K562 (cell line): ENCODE results near the gene WFDC2. TPM values are rescaled to one million over a fixed set of nuclear protein-coding genes. Genes with fewer than 3 reads are reported as not detected.

ENCODE experiments used
- ARNT ChIP-seq, 2 experiments: fragments of 450-650 bp; IDR thresholded peaks; 2 replicates each; pipeline ENCODE4 v1.6.1; 2016; ENCODE audit warnings: mild to moderate bottlenecking in 1 of 2
- BMI1 ChIP-seq: fragments of 150-350 bp; IDR thresholded peaks from 2 replicates; pipeline ENCODE4 v1.6.1; 2014; ENCODE audit warnings: low read length
- CEBPG ChIP-seq, 3 experiments: fragments of 200-800 bp in 1 of 3; sonication (Bioruptor generic) in 1 of 3; sonication (generic) in 1 of 3; formaldehyde crosslinking in 1 of 3; IDR thresholded peaks in 2 of 3; conservative IDR thresholded peaks in 1 of 3; 2 replicates each; pipeline versions ENCODE4 v1.6.1 to v1.8.0; 2016 to 2022; ENCODE audit warnings: missing compliant biosample characterization in 2 of 3, missing genetic modification characterization in 2 of 3, mild to moderate bottlenecking in 1 of 3, missing genetic modification reagents in 1 of 3
- CREM ChIP-seq: IDR thresholded peaks from 2 replicates; pipeline ENCODE4 v1.6.1; 2014; ENCODE audit warnings: antibody characterized with exemption, low read depth
- EGR1 ChIP-seq: fragments of 450-650 bp; conservative IDR thresholded peaks from 2 replicates; pipeline ENCODE4 v1.6.1; 2017; ENCODE audit warnings: mild to moderate bottlenecking
- GTF2A2 ChIP-seq: IDR thresholded peaks from 2 replicates; pipeline ENCODE4 v1.6.1; 2016; ENCODE audit warnings: mild to moderate bottlenecking, missing genetic modification characterization, missing compliant biosample characterization
- HDAC2 ChIP-seq: fragments of 450-650 bp; IDR thresholded peaks from 2 replicates; pipeline ENCODE4 v1.6.1; 2016; ENCODE audit warnings: mild to moderate bottlenecking
- IRF2 ChIP-seq: sonication (generic); formaldehyde crosslinking; IDR thresholded peaks from 2 replicates; pipeline ENCODE4 v1.8.1; 2022; ENCODE audit warnings: mild to moderate bottlenecking, missing genetic modification reagents
- MAZ ChIP-seq, 2 experiments: fragments of 450-650 bp in 1 of 2; sonication (generic) in 1 of 2; formaldehyde crosslinking; IDR thresholded peaks in 1 of 2; conservative IDR thresholded peaks in 1 of 2; 2 replicates each; pipeline versions ENCODE4 v1.4.0 to v1.5.0; 2020; ENCODE audit warnings: mild to moderate bottlenecking in 1 of 2, missing genetic modification reagents in 1 of 2
- MECOM ChIP-seq: fragments of 250-450 bp; sonication (Bioruptor Pico); IDR thresholded peaks from 2 replicates; pipeline ENCODE4 v1.8.0; 2022; ENCODE audit warnings: inconsistent platforms
- PKNOX1 ChIP-seq: fragments of 450-650 bp; IDR thresholded peaks from 2 replicates; pipeline ENCODE4 v1.6.1; 2016
- RFX5 ChIP-seq: IDR thresholded peaks from 2 replicates; pipeline ENCODE4 v1.6.1; 2011; ENCODE audit warnings: low read depth, mild to moderate bottlenecking, improper control_type of control experiment, low read length
- SMAD1 ChIP-seq: fragments of 150-350 bp; IDR thresholded peaks from 2 replicates; pipeline ENCODE4 v1.6.1; 2014; ENCODE audit warnings: low read length, low read depth; ENCODE audit not compliant: partially characterized antibody
- TARDBP ChIP-seq: fragments of 450-650 bp; IDR thresholded peaks from 2 replicates; pipeline ENCODE4 v1.6.1; 2016
- YY1 ChIP-seq, 3 experiments: IDR thresholded peaks; 2 replicates each; pipeline ENCODE4 v1.6.1; 2011; ENCODE audit warnings: low read length in 2 of 3, mild to moderate bottlenecking in 2 of 3, moderate library complexity in 2 of 3, borderline replicate concordance in 1 of 3, control low read depth in 1 of 3, low read depth in 1 of 3; ENCODE audit not compliant: insufficient read depth in 3 of 3, insufficient replicate concordance in 2 of 3, control insufficient read depth in 1 of 3, insufficient read length in 1 of 3; ENCODE audit errors: extremely low read depth in 1 of 3
- ZNF197 ChIP-seq: fragments of 200-800 bp; sonication (Bioruptor generic); IDR thresholded peaks from 2 replicates; pipeline ENCODE4 v1.6.1; 2016; ENCODE audit warnings: low read depth, missing genetic modification characterization, missing compliant biosample characterization
- ZSCAN29 ChIP-seq: fragments of 450-650 bp; IDR thresholded peaks from 2 replicates; pipeline ENCODE4 v1.6.1; 2017
- polyA plus RNA-seq, 8 experiments: library from polyadenylated mRNA; depleted of rRNA in 4 of 8; stranded (reverse) in 5 of 8; unstranded in 3 of 8; fragments of >200 nt; fragmentation: Nextera tagmentation in 2 of 8; fragmentation: Illumina TruSeq in 1 of 8; extraction: Ambion mirVana in 2 of 8; extraction: Trizol in 1 of 8; gene quantifications; 2 replicates each; pipeline versions ENCODE4 v1.2.1 to v1.2.3, GENCODE V29; 2011 to 2014; ENCODE audit warnings: inconsistent platforms in 1 of 8, missing spikeins in 1 of 8
- total RNA-seq, 7 experiments: library from RNA; depleted of rRNA in 6 of 7; stranded (reverse); fragments of >200 nt in 6 of 7; fragmentation: Illumina TruSeq in 2 of 7; extraction: Trizol in 2 of 7; gene quantifications; 2 replicates each; pipeline versions ENCODE4 v1.2.1 to v1.2.3, GENCODE V29; 2011 to 2021; ENCODE audit warnings: low replicate concordance in 1 of 7
- TF ChIP-seq, protein P1 (sequence below): sonication (generic); formaldehyde crosslinking; IDR thresholded peaks from 2 replicates; pipeline ENCODE4 v1.8.0; 2022; ENCODE audit warnings: mild to moderate bottlenecking, missing genetic modification reagents
- TF ChIP-seq, protein P2 (sequence below), 2 experiments: IDR thresholded peaks; 2 replicates each; pipeline ENCODE4 v1.6.1; 2012; ENCODE audit warnings: improper control_type of control experiment in 2 of 2, low read depth in 2 of 2, low read length in 2 of 2, borderline replicate concordance in 1 of 2

WFDC2 gene
- total and polyA plus RNA-seq, 9 of the 15 experiments (the other 6 are each of a cell fraction or from before 2014, with no cell fraction given) = not detected

DNA sequence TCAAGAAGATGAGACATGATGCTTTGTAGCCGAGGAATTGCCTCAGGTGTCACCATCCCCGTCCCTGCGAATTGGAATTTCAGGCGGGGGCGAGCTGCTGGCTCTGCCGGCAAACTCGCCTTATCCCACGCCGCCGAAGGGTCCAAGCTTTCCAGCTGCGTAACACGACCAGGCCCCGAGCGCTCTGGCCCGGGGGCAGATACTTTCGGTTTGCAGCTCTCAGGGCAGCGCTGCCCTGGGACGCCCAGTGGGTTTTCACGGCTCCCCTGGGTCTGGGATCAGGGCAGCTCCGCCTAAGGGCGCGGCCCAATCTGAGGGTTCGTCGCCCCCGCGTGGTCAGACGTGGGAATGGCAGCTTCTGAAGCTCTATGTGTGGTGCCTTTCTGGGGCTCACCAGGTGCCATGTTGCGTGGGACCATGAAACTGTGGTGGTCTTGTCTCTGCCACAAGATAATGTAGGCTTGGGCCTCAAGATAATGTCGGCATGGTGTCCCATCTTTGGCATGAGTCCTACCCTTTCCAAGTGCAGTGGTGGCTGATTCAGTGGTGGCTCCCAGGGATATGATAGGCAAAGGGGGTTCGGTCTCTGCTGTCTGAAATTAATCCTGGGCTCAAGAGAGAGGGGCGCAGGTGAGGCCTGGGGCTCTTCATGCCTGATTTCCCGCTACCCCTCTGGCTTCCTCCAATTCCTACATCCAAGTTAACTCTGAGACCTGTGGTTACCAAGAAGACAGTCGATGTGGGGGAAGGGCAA is 32.6 kb upstream of the WFDC2 start (continued):
- TF ChIP-seq MECOM (CRISPR knock-in tag) (no peak), IRF2 (no peak), RFX5 (no peak), HDAC2 (no peak), ZSCAN29 (no peak), GTF2A2 (no peak), ZNF197 (no peak), TARDBP (peak; percentile 58; the same call in 1 of the 2 replicates), MAZ (CRISPR knock-in tag; conservative IDR thresholded peaks at IDR 0.05 in 1 of 2, IDR thresholded peaks at IDR 0.05 in 1 of 2) (peak in 1 of 2 experiments; percentile 71; a peak in 2 of 4 replicates), BMI1 (no peak), EGR1 (peak; percentile 48; the same call in 1 of the 2 replicates), SMAD1 (no peak), PKNOX1 (peak; percentile 7; the same call in 1 of the 2 replicates), CREM (0 out of 2 replicates have a peak, but pooled peaks have one; percentile 24), CEBPG (CRISPR knock-in tag; IDR thresholded peaks at IDR 0.05) (no peak), CEBPG (tag; conservative IDR thresholded peaks at IDR 0.05 in 1 of 2, IDR thresholded peaks at IDR 0.05 in 1 of 2) (no peak), ARNT (IDR thresholded peaks at IDR 0.05) (no peak), YY1 (IDR thresholded peaks at IDR 0.05; ENCODE audit: borderline replicate concordance in 1 of 3, control insufficient read depth in 1 of 3, extremely low read depth in 1 of 3, insufficient read depth in 3 of 3, insufficient read length in 1 of 3, insufficient replicate concordance in 2 of 3, low read depth in 1 of 3, low read length in 2 of 3) (peak in 1 of 3 experiments; percentile 59)
- TF ChIP-seq, protein P1, sequence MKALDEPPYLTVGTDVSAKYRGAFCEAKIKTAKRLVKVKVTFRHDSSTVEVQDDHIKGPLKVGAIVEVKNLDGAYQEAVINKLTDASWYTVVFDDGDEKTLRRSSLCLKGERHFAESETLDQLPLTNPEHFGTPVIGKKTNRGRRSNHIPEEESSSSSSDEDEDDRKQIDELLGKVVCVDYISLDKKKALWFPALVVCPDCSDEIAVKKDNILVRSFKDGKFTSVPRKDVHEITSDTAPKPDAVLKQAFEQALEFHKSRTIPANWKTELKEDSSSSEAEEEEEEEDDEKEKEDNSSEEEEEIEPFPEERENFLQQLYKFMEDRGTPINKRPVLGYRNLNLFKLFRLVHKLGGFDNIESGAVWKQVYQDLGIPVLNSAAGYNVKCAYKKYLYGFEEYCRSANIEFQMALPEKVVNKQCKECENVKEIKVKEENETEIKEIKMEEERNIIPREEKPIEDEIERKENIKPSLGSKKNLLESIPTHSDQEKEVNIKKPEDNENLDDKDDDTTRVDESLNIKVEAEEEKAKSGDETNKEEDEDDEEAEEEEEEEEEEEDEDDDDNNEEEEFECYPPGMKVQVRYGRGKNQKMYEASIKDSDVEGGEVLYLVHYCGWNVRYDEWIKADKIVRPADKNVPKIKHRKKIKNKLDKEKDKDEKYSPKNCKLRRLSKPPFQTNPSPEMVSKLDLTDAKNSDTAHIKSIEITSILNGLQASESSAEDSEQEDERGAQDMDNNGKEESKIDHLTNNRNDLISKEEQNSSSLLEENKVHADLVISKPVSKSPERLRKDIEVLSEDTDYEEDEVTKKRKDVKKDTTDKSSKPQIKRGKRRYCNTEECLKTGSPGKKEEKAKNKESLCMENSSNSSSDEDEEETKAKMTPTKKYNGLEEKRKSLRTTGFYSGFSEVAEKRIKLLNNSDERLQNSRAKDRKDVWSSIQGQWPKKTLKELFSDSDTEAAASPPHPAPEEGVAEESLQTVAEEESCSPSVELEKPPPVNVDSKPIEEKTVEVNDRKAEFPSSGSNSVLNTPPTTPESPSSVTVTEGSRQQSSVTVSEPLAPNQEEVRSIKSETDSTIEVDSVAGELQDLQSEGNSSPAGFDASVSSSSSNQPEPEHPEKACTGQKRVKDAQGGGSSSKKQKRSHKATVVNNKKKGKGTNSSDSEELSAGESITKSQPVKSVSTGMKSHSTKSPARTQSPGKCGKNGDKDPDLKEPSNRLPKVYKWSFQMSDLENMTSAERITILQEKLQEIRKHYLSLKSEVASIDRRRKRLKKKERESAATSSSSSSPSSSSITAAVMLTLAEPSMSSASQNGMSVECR = no peak
- TF ChIP-seq, protein P2, sequence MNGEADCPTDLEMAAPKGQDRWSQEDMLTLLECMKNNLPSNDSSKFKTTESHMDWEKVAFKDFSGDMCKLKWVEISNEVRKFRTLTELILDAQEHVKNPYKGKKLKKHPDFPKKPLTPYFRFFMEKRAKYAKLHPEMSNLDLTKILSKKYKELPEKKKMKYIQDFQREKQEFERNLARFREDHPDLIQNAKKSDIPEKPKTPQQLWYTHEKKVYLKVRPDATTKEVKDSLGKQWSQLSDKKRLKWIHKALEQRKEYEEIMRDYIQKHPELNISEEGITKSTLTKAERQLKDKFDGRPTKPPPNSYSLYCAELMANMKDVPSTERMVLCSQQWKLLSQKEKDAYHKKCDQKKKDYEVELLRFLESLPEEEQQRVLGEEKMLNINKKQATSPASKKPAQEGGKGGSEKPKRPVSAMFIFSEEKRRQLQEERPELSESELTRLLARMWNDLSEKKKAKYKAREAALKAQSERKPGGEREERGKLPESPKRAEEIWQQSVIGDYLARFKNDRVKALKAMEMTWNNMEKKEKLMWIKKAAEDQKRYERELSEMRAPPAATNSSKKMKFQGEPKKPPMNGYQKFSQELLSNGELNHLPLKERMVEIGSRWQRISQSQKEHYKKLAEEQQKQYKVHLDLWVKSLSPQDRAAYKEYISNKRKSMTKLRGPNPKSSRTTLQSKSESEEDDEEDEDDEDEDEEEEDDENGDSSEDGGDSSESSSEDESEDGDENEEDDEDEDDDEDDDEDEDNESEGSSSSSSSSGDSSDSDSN (IDR thresholded peaks at IDR 0.05; ENCODE audit: borderline replicate concordance in 1 of 2, low read depth in 2 of 2, low read length in 2 of 2) = no peak
